ENCODE results near the gene FOXP4. TPM values are rescaled to one million over a fixed set of nuclear protein-coding genes. Genes with fewer than 3 reads are reported as not detected.

Gene FOXP4
- total RNA-seq, 1 donor from 2014 or later: 30.0 TPM

- DNase-seq (peak; percentile 35), ATAC-seq (no peak)
- TF ChIP-seq CTCF (IDR thresholded peaks at IDR 0.05): no peak
- no peaks in the 10 kb centered on the region for H3K4me1 ChIP-seq
- intact Hi-C loops (cut with DNase I): no loop called here
- H3K9me3 ChIP-seq: no peaks in the 10 kb centered on the region
- no peak overlapping the region for H3K27ac ChIP-seq
- H3K36me3 ChIP-seq: peaks cover 57% of the 10 kb centered on the region
- H3K27me3 ChIP-seq (ENCODE audit: low read depth): no peaks in the 10 kb centered on the region
- no peak overlapping the region for H3K4me3 ChIP-seq
Observed at GRCh38 chr6:41596807-41597206, 50.6 kb downstream of the FOXP4 start.

GRCh38 chr6:41597246-41598000 lies 51.2 kb downstream of the FOXP4 start:
- DNase-seq: no peak
- no peaks in the 10 kb centered on the region for H3K27me3 ChIP-seq (ENCODE audit: low read depth)
- H3K4me3 ChIP-seq: no peak overlapping the region
- ATAC-seq: no peak
- H3K36me3 ChIP-seq: peaks cover 57% of the 10 kb centered on the region
- no peaks in the 10 kb centered on the region for H3K4me1 ChIP-seq
- no peaks in the 10 kb centered on the region for H3K9me3 ChIP-seq
- no peak overlapping the region for H3K27ac ChIP-seq
- intact Hi-C loops (cut with DNase I): no loop called here
- TF ChIP-seq CTCF (IDR thresholded peaks at IDR 0.05): no peak

- no peak overlapping the region for H3K27ac ChIP-seq
- H3K36me3 ChIP-seq: peaks cover 49% of the 10 kb centered on the region
- TF ChIP-seq CTCF (IDR thresholded peaks at IDR 0.05): no peak
- peaks cover 10% of the 10 kb centered on the region for H3K4me1 ChIP-seq
- no peaks in the 10 kb centered on the region for H3K27me3 ChIP-seq (ENCODE audit: low read depth)
- no peaks in the 10 kb centered on the region for H3K9me3 ChIP-seq
- intact Hi-C loops (cut with DNase I): no loop called here
- ATAC-seq: no peak
- no peak overlapping the region for H3K4me3 ChIP-seq
- no peak for DNase-seq
Observed at GRCh38 chr6:41598670-41599014, 52.5 kb downstream of the FOXP4 start.

GRCh38 chr6:41599015-41599851 lies 53.1 kb downstream of the FOXP4 start:
- Histone ChIP-seq H3K27ac (no peak overlapping the region), H3K4me1 (peaks cover 10% of the 10 kb centered on the region), H3K36me3 (peaks cover 46% of the 10 kb centered on the region), H3K27me3 (ENCODE audit: low read depth) (no peaks in the 10 kb centered on the region), H3K9me3 (no peaks in the 10 kb centered on the region), H3K4me3 (no peak overlapping the region)
- intact Hi-C loops (cut with DNase I): no loop called here
- DNase-seq (peak; percentile 35), ATAC-seq (no peak)
- TF ChIP-seq CTCF (IDR thresholded peaks at IDR 0.05): no peak

- no peak overlapping the region for H3K4me3 ChIP-seq
- no peaks in the 10 kb centered on the region for H3K27me3 ChIP-seq (ENCODE audit: low read depth)
- intact Hi-C loops (cut with DNase I): no loop called here
- no peak overlapping the region for H3K27ac ChIP-seq
- TF ChIP-seq CTCF (IDR thresholded peaks at IDR 0.05): no peak
- DNase-seq (peak; percentile 17), ATAC-seq (no peak)
- peaks cover 39% of the 10 kb centered on the region for H3K36me3 ChIP-seq
- no peaks in the 10 kb centered on the region for H3K9me3 ChIP-seq
- H3K4me1 ChIP-seq: peaks cover 10% of the 10 kb centered on the region
Observed at GRCh38 chr6:41599852-41600445, 53.8 kb downstream of the FOXP4 start.

Data from lower lobe of right lung (tissue), 2 donors.